Progenitor cell of endocrine pancreas (in vitro differentiated cells): ENCODE results near the gene DMWD. TPM values are rescaled to one million over a fixed set of nuclear protein-coding genes. Genes with fewer than 3 reads are reported as not detected.
A peak's percentile ranks its signal among the peaks of the same experiment; 100 is the strongest.

Source experiments
- DNase-seq: peaks from one replicate; pipeline ENCODE4 v3.0.0; 2021; ENCODE audit warnings: low spot score; ENCODE audit not compliant: unreplicated experiment
- H3K27ac Mint-ChIP-seq: 2 replicates; pipeline ENCODE4 v1.8.0; 2021; ENCODE audit warnings: mild to moderate bottlenecking, moderate library complexity, mixed read lengths
- H3K27me3 Mint-ChIP-seq: 2 replicates; pipeline ENCODE4 v1.8.0; 2021; ENCODE audit warnings: mixed read lengths
- H3K36me3 Mint-ChIP-seq: 2 replicates; pipeline ENCODE4 v1.8.0; 2022; ENCODE audit warnings: mixed read lengths; ENCODE audit not compliant: insufficient read depth
- H3K4me1 Mint-ChIP-seq: 2 replicates; pipeline ENCODE4 v1.8.0; 2021; ENCODE audit warnings: low read depth, mixed read lengths
- H3K4me3 Mint-ChIP-seq: 2 replicates; pipeline ENCODE4 v1.8.0; 2021; ENCODE audit warnings: low read depth, mild to moderate bottlenecking, moderate library complexity, mixed read lengths
- H3K9me3 Mint-ChIP-seq: 2 replicates; pipeline ENCODE4 v1.8.0; 2021; ENCODE audit warnings: low read depth, mixed read lengths
- total RNA-seq: library from RNA; stranded (reverse); gene quantifications from 2 replicates; pipeline ENCODE4 v1.2.1, GENCODE V29; 2021
- TF ChIP-seq, protein P1 (sequence below): fragments of 200-600 bp; sonication (generic); IDR thresholded peaks from one replicate; pipeline ENCODE4 v1.5.0; 2021; ENCODE audit warnings: antibody characterized with exemption, mild to moderate bottlenecking; ENCODE audit not compliant: unreplicated experiment

Gene DMWD
- total RNA-seq, 1 donor from 2014 or later = 108 TPM

- no peak for DNase-seq
These were observed 26.3 kb downstream of the DMWD start for GRCh38 chr19:45766296-45766868.

DNA sequence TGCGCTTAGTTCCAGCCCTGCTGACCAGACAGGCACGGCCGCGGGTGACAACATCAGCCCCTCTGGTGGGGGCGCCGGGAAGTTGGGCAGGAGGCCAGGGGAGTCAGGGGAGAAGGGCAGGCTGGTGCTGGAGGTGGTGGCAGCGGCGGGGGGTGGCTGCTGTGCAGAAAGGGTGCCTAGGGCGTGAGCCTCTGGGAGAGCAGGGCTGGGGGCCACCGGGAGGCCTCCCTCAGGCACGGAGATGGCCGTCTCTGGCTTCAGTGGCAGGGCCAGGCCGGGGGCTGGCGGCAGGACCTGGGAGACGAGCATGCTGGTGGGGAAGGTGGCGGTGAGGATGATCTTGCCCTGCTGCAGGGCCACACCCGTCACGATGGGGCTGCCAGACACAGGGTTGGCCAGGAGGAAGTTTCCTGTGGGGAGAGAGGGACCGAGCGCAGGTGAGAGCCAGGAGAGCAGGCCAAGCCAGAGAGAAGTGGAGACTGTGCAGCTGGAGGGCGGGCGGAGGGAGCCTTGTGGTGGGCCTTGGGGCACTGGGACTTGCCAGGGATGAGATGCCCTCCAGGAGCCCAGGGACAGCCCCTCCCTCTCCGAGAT, 26.8 kb downstream of the DMWD start:
- Mint-ChIP-seq H3K4me1 (peaks cover 12% of the 10 kb centered on the region), H3K27ac (no peak overlapping the region), H3K4me3 (no peak overlapping the region), H3K9me3 (no peaks in the 10 kb centered on the region), H3K27me3 (peaks cover 6% of the 10 kb centered on the region), H3K36me3 (no peaks in the 10 kb centered on the region)
- TF ChIP-seq, protein P1, sequence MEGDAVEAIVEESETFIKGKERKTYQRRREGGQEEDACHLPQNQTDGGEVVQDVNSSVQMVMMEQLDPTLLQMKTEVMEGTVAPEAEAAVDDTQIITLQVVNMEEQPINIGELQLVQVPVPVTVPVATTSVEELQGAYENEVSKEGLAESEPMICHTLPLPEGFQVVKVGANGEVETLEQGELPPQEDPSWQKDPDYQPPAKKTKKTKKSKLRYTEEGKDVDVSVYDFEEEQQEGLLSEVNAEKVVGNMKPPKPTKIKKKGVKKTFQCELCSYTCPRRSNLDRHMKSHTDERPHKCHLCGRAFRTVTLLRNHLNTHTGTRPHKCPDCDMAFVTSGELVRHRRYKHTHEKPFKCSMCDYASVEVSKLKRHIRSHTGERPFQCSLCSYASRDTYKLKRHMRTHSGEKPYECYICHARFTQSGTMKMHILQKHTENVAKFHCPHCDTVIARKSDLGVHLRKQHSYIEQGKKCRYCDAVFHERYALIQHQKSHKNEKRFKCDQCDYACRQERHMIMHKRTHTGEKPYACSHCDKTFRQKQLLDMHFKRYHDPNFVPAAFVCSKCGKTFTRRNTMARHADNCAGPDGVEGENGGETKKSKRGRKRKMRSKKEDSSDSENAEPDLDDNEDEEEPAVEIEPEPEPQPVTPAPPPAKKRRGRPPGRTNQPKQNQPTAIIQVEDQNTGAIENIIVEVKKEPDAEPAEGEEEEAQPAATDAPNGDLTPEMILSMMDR = no peak
- DNase-seq = no peak

More at GRCh38 chr19:45766296-45766868, 26.3 kb downstream of the DMWD start:
- peaks cover 16% of the 10 kb centered on the region for H3K4me1 Mint-ChIP-seq
- no peaks in the 10 kb centered on the region for H3K9me3 Mint-ChIP-seq
- TF ChIP-seq, protein P1 = no peak
- peaks cover 6% of the 10 kb centered on the region for H3K27me3 Mint-ChIP-seq
- no peak overlapping the region for H3K27ac Mint-ChIP-seq
- H3K4me3 Mint-ChIP-seq = no peak overlapping the region
- H3K36me3 Mint-ChIP-seq = peaks cover 3% of the 10 kb centered on the region

DNA sequence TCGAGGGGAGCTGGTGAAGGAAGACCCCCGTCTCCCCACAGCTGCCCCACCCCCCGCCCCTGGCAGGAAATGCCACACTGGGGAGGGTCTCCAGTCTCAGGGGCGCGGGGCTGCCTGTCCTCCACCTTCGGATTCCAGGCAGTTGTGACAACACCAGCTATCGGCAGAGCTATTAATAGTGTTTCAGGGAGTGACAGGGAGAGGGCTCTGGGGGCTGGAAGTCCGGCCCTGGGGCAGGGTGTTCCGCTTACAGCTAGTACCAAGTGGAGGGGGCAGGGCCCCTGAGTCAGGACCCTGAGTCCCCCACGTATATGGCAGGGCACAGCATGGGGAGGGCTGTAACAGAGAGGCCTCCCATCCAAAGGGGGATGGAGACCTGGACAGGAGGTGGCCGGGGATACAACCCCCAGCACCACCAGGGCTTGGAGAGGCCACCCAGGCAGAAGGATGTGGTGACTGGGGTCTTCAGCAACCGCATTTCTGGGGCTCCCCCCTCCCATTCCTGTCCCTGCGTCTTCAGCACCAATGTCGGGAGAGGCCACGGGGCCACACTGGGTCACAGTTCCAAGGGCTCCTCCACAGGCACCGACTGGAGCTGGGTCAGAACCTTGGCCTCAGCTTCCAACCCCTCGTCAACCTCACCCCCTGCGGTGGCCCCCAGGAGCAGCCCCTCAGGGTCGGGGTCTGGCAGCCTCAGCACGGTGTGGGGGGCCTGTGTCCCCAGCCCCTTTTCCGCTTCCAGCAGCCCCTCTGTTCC, 27.5 kb downstream of the DMWD start:
- DNase-seq = no peak
- Mint-ChIP-seq H3K27ac (peak overlapping the region; percentile 87), H3K4me1 (peaks cover 12% of the 10 kb centered on the region)

GRCh38 chr19:45764475-45764874, 28.2 kb downstream of the DMWD start:
- Mint-ChIP-seq H3K27me3 (peaks cover 6% of the 10 kb centered on the region), H3K4me1 (peaks cover 12% of the 10 kb centered on the region), H3K9me3 (no peaks in the 10 kb centered on the region), H3K27ac (peak overlapping the region; percentile 87), H3K4me3 (peak overlapping the region; percentile 59), H3K36me3 (no peaks in the 10 kb centered on the region)
- TF ChIP-seq, protein P1 = peak; percentile 26
- no peak for DNase-seq

More for the DNA sequence above, 27.5 kb downstream of the DMWD start:
- peak overlapping the region; percentile 59 for H3K4me3 Mint-ChIP-seq
- TF ChIP-seq, protein P1 = no peak
- H3K27me3 Mint-ChIP-seq = peaks cover 6% of the 10 kb centered on the region
- no peaks in the 10 kb centered on the region for H3K36me3 Mint-ChIP-seq
- H3K9me3 Mint-ChIP-seq = no peaks in the 10 kb centered on the region

GRCh38 chr19:45763691-45764294, 28.9 kb downstream of the DMWD start:
- H3K4me3 Mint-ChIP-seq = no peak overlapping the region
- no peaks in the 10 kb centered on the region for H3K36me3 Mint-ChIP-seq
- DNase-seq = no peak
- TF ChIP-seq, protein P1 = no peak
- peaks cover 12% of the 10 kb centered on the region for H3K4me1 Mint-ChIP-seq
- peaks cover 8% of the 10 kb centered on the region for H3K27me3 Mint-ChIP-seq
- H3K9me3 Mint-ChIP-seq = no peaks in the 10 kb centered on the region
- peak overlapping the region; percentile 62 for H3K27ac Mint-ChIP-seq
